ENCODE data around the gene DHH. TPM values are rescaled to one million over a fixed set of nuclear protein-coding genes. Genes with fewer than 3 reads are reported as not detected.

DHH gene
- total and polyA plus RNA-seq, 10 of the 15 experiments (the other 5 are each of a cell fraction or from before 2014, with no cell fraction given): 0.01 TPM; not detected in 9

DNA sequence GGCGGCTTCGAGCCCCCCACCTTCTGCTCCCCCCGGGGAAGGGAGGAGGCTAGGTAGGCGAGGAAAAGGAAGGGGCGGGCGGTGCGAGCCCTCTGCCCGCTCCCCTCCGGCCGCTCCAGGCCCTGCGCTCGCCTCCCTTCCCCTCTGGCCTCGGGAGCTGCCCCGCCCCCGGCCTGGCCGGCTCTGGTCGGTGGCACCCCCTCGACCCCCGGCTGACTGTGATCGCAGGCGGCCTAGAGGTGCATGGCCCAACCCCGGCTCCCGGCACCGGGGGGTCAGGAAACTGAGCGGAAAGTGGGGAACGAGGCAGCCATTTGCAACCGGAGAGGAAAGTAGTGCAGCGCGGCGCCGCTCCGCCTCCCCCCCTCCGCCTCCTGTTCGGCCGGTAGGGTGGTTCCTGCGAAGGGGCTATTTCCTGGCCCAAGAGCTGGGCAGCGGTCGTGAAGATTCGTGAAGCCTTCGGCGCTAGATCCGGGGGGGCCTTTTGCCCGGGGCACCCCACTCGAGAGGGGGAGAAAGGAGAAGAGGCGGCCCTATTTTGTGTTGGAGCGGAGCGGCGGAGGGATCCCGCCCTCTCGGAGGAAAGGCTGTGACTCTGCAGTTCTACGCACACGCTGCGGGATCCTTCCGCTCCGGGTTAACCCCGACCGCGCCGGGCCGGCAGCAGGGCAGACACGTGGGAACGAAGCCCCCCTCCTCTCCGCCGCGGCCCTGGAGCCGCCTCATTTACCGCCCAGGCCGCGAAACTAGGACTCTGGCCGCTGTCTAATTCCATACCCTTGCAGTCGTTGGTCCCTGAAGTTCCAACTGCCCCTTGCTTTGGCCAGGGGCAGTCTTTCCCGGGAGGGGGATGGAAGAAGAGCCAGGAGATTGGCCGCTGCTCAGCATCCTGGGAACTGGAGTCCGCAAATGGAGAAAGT, 34.1 kb downstream of the DHH start, which contains the start of gene KMT2D (continued):
- TF ChIP-seq ZNF592 (IDR thresholded peaks at IDR 0.05) (0 out of 2 replicates have a peak, but pooled peaks have one; percentile 52), FOS (IDR thresholded peaks at IDR 0.05; ENCODE audit: borderline replicate concordance, extremely low read depth, insufficient read length) (no peak), CBX3 (IDR thresholded peaks at IDR 0.05; ENCODE audit: borderline replicate concordance, low read depth) (no peak), ESRRA (IDR thresholded peaks at IDR 0.05; ENCODE audit: low read length) (peak; percentile 52; the same call in 1 of the 2 replicates), SREBF1 (IDR thresholded peaks at IDR 0.05; ENCODE audit: low read length) (no peak), SPI1 (IDR thresholded peaks at IDR 0.05; ENCODE audit: borderline replicate concordance, insufficient read depth, low read depth, low read length) (no peak), SMC3 (IDR thresholded peaks at IDR 0.05; ENCODE audit: borderline replicate concordance, low read length) (no peak), EGR1 (IDR thresholded peaks at IDR 0.05; ENCODE audit: borderline replicate concordance in 1 of 2, low read depth in 2 of 2, low read length in 2 of 2) (peak; percentile 57 to 71; a peak in 2 of 3 replicates), CUX1 (IDR thresholded peaks at IDR 0.05; ENCODE audit: insufficient replicate concordance, low read depth, low read length) (no peak), GATAD2B (conservative IDR thresholded peaks at IDR 0.05; ENCODE audit: low read depth) (peak; percentile 96), E4F1 (IDR thresholded peaks at IDR 0.05; ENCODE audit: borderline replicate concordance, partially characterized antibody) (peak; percentile 75)
